DLD1 (cell line): ENCODE results near the gene EHHADH.
"Not testable (repeated sequence)": the region's sequence is repeated elsewhere in the genome, so short reads cannot be mapped to it uniquely, and the experiment has no call there.

Experiments
- in situ Hi-C: cut with HindIII; loops from 2 replicates; pipeline ENCODE4 v1.10.0; 2017; ENCODE audit warnings: low sequenced_read_pairs

EHHADH gene

DNA sequence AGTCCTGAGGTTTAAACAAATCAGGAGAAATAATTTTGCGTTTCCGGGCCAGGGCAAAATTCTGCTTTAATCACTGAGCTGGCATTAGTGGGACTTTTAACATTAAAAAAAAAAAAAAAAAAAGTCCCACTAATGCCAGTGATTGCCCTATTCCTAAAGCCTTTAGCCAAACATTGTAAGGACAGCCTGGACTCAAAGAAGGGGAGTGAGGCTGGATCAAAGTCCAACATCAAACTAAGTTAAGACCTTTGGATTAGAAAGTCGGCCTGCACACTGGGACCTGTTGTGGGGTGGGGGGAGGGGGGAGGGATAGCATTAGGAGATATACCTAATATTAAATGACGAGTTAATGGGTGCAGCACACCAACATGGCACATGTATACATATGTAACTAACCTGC is 716 bp downstream of the EHHADH start:
- in situ Hi-C loops = not testable (repeated sequence)

DNA sequence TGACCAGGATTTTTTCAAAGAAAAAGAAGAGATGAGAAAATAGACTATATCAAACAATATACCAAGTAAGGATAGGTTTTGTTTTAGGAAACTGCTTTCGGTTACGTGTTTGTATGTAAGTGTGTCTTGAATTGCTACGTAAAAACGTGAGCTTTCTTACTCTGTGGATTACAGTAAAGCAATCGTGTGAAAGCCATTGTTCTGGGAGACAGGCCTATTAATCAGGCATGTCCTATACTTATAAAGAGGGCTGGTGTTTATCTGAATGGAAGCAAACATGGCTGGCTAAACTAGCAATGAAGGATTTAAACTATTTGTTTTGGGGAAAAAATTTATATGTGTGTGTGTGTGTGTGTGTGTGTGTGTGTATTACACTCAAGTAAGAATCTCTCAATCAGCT is 2.6 kb downstream of the EHHADH start:
- in situ Hi-C loops = no loop called here

DNA sequence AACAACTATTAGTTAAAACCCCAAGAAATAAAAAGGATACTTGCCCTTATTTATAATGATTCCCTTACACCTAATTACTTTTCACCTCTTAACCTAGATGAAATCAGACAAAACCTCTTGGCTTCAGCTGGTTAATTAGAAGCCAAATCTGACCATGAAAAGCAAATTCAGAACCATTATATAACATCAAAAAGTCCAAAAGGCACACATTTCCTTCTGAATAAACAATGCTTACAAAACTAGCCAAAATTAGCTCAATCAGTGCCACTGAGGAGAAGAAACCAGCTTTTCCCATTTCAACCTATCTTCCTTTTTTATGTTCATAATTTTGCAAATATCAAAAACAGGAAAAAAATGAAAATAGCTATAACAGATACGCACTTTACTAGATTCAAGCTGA is 3.2 kb downstream of the EHHADH start:
- in situ Hi-C loops = no loop called here

DNA sequence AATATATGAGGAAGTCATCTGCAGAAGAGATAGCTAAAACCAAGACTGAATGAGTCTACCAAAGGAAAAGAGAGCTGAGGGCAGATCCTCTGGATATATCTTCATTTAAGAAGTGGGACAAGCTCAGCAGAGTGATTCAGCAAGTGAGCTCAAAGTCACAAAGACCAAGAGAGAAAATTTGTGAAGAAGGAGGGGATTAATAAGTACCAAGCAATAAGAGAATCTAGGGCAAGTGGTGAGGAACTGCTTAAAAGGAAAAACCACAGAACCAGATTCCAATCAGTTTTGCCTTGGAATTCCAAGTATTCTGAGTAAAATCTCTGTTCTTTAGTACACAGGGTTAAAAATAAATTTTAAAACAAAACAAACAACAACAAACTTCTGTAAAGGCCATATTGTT is 3.6 kb downstream of the EHHADH start:
- in situ Hi-C loops = no loop called here

DNA sequence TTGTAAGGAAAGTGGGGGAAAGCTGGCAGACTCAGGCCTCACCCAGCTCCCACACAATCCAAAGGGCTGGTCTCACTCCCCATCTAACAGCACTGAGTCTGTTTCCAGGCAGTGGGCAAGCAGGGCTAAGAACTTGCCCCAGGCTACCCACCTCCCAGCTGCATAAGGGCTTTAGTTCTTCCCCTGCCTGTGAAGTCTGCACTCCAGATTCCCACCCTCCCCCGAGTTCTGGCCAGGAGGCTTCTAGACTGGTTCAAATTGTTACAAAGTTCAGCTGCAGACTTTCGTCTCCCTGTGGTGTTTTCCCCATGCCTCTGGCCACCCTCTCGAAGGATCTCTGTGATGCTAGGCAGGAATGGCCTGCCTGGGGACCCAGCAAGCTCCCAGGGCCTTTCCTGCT is 11.2 kb downstream of the EHHADH start:
- in situ Hi-C loops = no loop called here

DNA sequence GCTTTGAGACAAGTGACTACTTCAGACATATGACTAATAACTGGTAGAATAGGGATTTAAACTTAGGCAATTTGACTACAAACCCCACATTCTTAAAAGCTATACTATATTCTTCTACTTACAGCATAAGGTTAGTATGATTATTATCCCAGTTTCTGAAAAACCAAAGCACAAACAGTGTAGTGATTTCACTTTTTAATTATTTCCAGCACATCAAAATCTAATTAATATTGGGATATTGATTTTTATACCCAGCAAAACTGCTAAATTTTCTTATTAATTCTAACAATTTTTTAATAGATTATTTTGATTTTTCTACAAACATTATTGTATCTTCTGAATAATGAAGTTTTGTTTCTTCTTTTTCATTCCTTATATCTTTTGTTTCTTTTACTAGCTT is 16.9 kb downstream of the EHHADH start:
- in situ Hi-C loops = no loop called here

DNA sequence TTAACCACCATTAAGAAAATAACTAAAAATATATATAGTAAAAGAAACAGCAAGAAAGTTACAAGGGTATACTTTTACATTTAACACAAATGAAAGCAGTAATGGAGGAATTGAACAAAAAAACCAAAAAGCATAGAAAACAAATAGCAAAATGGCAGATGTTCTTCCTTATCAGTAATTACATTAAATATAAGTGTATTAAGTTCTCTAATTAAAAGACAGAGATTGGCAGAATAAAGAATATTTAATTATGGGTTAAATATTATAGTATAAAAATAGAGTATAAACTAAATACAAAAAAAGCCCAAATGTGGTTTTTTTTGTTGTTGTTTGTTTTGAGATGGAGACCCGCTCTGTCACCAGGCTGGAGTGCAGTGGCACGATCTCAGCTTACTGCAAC is 20.5 kb downstream of the EHHADH start:
- in situ Hi-C loops = no loop called here

DNA sequence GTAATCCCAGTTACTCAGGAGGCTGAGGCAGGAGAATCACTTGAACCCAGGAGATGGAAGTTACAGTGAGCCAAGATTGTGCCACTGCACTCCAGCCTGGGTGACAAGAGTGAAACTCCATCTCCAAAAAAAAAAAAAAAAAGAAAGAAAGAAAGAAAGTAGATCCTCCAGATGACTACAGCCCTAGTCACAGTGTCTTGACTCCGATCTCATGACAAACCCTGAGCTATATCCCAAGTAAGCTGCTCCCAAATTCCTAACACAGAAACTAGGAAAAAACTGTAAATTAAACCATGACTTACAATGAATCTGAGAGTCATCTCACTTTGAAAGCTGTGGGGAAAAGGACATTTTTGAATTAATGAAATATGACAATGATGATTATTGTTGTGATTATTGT is 27.3 kb downstream of the EHHADH start:
- in situ Hi-C loops = not testable (repeated sequence)

DNA sequence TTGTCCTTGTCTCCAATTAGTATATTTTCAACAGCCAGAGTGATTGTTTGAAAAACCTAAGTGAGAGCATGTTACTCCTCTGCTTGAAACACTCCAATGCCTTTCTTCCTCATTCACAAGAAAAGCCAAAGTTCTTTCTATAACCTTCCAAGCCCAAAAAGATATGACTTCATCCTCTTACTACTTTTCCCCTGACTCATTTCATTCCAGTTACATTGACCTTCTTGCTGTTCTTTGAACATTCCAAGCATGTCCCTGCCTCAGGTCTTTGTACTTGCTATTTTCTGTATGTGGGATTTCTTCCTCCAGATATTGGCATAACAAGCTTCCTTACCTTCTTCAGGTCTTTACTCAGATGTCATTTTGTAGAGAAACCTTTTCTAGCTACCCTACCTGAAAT is 28.3 kb downstream of the EHHADH start:
- in situ Hi-C loops = no loop called here

DNA sequence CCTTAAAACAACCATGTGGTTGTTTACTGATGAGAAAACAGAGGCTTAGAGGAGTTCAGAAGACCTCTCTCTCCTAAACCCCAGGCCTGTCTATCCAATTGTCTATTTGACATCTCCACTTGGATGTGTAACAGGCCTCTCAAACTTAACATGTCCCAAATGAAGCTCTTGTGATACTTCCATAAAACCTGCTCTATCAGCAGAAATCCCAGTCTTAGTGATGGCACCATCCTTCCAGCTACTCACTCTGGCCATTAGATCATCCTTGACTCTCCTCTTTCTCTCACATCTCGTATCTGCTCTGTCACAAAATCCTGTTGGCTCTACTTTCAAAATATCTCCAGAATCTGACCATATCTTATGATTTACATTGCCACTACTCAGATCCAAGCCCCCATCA is 28.8 kb downstream of the EHHADH start:
- in situ Hi-C loops = no loop called here

DNA sequence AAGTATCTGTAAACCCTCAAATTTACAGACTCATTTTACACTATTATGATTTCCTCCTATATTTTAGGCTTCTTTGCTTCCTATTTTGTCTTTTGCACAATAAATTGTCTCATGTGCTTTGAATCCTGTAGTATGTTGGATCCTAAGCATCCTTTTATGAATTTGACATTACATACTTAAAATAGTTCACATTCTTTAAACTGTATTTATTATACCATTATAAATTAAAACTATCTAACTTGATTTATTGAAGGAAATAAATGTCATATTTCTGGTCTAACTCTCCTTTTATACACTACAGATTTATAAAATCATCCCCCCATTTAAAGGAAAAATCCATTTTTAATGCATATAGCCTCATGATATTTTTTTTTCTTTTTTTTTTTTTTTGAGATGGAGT is 32.6 kb downstream of the EHHADH start:
- in situ Hi-C loops = no loop called here

DNA sequence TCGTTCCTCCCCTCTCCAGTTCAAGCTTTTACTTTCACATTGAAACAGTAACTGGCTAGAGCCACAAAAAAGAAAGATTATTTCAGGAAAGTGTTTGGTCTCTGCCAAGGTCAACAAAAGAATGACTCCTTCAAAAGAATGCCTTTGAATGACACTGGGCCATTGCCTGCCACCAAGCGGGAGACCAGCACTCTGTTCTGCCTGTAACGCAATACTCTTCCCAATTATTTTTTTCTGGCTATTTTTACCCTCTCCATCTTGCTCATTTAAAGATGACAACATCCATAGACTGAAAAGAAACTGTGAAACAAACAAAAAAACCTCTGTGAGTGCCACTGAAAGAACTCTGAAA is 37.3 kb downstream of the EHHADH start:
- in situ Hi-C loops = no loop called here

DNA sequence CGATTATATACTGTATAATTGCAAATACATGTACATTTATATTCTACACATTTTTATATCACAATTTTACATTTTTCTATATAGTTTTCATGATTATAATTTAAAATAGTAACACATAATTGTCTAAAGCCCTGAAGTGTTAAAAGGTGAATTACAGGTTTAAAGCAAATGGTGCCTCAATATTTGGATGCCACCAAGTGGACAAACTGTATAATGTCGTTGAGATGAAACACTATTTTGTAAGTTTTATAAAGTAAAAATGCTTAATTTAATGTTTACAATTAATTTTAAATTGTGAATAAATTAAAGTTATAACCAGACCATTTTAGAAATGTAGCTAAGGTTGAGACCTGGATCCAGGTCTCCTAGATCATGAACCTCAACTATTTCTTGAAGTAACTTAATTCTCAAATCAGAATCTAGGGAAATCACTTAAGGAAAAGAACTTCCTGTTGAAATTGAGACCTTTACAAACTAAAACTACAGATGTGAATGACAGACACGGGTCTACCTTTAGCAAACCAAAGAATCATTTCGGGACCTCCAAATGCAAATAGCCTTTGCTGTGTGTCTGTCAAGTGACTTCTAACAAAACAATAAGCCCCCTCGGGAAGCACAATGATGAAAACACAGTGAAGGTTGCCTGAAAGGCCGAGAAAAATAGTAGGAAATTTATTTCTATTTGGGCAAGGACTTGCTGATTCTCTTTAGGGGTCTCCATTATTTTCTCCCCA is 37.8 kb downstream of the EHHADH start:
- in situ Hi-C loops = no loop called here

DNA sequence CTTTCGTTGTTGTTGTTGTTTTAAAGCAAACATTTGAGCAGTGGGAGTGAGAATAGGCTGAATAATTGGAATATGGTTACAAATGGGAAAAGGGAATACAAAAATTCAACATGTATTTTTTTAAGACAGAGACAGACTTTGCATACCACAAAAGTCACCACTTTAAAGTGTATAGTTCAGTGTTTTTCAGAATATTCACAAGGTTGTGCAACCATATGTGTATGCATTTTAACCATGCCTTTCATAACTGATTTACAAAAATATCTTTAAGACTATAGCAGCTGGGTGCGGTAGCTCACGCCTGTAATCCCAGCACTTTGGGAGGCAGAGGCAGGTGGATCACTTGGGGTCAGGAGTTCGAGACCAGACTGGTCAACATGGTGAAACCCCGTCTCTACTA is 41.3 kb downstream of the EHHADH start:
- in situ Hi-C loops = no loop called here

DNA sequence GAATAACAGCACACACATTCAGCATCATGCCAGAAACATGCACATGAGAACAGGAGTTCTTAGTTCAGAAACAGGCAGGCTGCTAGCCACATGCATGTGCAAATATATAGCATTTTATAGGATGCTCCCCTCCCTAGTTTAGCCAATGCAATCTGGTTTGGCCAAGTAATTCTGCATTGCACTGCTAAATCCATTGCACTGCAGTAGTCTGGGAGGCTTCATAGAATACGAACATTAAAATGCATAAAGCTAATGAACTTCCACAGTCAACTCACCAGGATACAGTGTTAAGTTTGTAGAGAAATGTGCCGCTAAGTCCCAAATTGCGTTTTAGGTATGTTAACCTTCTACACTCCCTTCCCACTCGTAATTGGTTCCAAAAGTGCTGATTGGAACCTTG is 41.8 kb downstream of the EHHADH start:
- in situ Hi-C loops = no loop called here

DNA sequence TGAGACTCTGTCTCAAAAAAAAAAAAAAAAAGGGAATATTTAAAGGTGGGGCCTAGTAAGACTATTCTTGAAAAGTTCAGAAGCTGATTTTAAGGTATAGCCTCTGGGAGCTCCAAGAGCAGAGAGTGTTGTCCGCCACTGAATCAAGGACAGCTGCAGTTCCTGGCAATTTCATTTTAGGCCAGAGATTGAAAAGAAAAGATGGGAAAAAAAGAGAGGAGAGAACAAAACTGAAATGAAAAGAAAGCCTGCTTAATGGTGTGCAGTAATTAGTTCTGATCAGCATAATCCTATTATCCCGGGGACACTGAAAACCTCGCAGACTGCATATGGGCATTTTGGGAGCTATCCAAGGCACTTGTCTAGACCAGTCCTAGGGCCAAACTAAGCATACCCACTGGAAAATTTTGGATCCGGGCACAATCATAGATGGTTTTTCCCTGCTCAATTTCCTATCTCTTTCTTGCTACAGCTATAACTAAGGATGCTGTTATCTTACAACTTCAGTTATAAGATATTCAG is 43.2 kb downstream of the EHHADH start:
- in situ Hi-C loops = no loop called here

DNA sequence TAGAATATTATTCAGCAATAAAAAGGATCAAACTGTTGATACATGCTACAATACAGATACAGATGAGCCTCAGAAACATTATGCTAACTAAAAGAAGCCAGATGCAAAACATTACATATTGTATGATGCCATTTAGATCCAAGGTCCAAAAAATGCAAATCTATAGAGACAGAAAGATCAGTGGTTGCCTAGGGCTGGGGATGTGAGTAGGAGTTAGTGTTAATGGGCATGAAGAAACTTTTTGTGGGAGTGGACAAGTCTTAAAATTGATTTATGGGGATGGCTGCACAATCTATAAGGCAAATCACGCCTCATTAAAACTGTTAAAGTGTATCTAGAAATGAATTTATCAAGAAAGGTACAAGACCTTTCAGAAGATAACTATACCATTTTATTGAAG is 45.0 kb downstream of the EHHADH start:
- in situ Hi-C loops = no loop called here

DNA sequence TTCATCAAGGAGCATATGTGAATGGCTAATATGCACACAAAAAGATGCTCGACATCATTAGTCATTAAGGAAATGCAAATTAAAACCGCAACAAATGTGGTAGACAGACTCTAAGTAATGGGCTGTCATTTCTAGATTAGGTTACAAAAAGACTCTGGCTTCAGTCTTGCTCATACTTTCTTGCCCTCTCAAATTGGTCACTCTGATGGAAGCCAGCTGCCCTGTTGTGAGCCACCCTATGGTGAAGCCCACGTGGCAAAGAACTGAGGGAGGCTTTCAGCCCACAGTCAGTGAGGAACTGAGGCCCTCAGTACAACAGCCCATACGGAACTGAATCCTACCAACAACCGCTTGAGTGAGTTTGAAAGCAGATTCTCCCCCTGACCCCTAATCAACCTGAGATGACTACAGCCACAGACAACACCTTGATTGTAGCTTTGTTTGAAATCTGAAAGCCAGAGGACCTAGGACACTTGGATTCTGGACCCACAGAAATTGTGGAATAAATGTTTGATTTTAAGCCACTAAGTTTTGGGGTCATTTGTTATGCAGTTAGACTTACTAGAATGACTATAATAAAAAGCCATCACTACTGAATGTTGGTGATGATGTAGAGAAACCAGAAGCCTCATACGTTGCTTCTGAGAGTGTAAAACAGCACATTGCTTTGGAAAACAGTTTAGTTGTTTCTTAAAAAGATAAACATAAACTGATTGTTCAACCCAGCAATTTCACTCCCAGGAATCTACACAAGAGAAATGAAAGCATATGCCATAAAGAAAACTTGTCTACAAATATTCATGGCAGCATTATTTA is 45.7 kb downstream of the EHHADH start:
- in situ Hi-C loops = no loop called here

DNA sequence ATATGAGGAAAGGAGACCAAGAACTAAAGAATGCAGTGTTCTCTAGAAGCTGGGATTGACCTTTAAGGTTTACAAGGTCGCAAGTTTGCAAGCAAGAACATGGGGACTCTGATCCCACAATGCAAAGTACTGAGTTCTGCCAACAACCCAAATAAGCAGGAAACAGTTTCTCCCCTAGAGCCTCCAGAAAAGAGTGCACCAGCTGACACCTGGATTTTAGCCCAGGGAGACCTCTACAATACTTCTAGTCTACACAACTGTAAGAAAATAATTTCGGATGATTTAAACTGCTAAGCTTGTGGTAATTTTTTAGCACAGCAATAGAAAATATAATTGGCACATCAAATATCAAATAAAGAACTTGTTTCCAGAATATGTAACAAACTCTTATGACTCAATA is 46.4 kb downstream of the EHHADH start:
- in situ Hi-C loops = no loop called here

DNA sequence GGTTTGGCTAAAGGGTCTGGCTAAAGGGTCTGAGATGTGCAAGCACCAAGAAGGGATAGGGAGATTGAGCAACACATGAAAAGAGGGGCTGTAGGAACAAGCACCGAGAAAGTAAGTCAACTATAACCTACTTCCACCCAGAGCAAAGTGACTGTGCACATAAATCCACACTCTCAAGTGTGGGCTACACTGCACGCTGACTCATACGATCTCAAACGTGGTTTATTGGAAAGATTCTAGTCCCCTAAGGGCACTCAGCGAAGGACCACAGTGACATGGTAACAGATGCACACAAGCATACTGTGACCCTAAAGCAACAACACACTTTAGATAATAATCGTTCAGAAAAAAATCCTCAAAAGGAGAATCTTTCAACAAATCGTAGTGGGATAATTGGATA is 48.0 kb downstream of the EHHADH start:
- in situ Hi-C loops = no loop called here

DNA sequence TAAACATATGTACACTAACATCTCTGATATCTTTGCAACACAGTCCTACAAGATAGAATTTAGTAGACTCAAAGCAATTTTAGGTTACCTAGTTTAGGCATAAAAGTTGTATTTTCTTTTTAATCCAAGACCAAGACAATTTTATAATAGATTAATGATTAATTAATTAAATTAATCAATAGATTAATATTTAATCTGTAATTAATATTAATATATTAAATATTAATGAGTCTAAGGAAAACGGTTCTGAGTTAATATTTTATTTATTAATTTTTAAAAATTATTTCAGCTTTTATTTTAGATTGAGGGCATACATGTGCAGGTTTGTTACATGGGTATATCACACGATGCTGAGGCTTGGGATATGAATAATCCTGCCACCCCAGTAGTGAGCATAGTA is 49.0 kb downstream of the EHHADH start:
- in situ Hi-C loops = no loop called here

DNA sequence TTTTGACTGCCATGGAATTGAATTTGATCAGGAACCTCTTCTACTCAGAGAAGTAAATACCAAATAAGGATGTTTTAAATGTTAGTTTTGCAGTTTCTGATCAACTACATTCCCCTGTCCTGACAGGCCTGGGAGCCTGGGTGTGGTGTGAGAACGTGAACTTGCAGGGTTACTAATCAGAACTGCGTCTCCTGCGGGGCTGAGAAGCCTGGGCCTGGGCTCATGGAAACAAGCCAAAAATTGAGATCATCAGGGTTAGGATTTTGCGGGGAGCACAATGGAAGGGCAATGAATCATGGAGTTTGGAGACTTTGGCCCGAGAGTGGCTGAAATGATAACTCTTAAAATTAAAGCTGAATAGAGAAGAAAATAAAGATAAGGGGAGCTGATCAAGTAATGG is 53.2 kb downstream of the EHHADH start:
- in situ Hi-C loops = no loop called here
